ENCODE data around the gene MIAT.
"Not testable (repeated sequence)": the region's sequence is repeated elsewhere in the genome, so short reads cannot be mapped to it uniquely, and the experiment has no call there.

MIAT gene

GRCh38 chr22:26656891-26657851 lies at the start of gene MIAT:
Gene MIAT, plus strand, starts transcription at chr22:26657588.
- no peak for DNase-seq (ENCODE audit: low read depth, low spot score)

DNA sequence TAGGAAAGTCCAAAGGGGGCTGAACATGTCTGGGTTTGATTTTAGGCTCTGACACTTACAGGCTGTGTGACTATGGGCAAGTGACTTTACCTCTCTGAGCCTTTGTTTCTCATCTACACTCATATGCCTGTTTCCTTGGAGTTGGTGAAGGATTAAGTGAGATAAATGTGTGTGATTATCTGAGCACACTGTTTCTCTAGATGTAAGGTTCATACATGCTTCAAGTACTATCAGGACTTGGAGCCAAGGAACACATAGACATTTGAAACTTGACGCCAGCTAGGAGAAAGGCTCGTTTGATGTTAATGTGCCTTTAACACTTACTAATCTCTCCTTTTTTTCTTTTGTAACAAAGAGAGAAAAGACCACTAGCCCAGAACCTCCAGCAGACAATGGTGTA lies 49.3 kb upstream of the MIAT start:
- no peak for DNase-seq (ENCODE audit: low read depth, low spot score)

- DNase-seq (ENCODE audit: low read depth, low spot score), result no peak
Measured at GRCh38 chr22:26609287-26609686, 48.1 kb upstream of the MIAT start.

DNA sequence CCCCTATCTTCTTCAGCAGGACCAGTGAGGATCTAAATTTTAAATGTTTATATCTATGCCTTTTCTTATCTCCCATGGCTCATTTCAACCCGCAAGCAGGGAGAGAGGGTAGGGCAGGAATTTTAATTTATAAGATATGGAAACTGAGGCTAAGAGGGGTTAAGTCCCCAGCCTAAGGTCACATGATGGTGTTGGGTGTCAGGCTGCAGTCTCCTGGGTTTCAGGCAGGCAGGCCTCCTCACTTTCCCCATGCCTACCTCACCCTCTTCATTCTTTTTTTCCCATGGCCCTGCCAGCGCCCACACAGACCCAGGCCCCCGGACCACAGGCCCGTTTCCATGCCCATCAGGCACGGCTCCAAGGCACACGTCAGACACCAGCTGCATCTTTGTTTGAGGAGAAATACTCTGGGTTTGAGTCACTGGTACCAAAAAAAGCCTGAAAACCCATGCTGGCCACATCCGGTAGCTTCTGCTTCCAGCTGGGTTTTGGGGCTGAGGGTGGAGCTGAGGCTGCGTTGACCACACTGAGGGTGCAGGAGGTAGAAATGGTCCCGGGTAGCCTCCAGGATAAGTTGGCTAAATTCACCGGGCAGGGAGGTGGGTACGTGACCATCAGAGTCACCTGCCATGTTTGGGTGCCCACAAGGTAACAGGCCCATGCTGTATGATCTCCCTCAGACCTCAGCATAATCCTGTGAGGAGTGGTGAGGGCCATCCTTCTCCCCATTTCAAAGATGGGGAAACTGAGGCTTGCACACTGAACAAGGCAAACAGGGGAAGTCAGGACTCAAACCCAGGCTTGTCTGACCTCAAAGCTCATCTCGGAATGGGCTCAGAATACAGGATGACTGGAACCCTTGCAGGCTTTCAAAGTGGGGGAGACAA lies 47.1 kb upstream of the MIAT start:
- no peak for DNase-seq (ENCODE audit: low read depth, low spot score)

DNA sequence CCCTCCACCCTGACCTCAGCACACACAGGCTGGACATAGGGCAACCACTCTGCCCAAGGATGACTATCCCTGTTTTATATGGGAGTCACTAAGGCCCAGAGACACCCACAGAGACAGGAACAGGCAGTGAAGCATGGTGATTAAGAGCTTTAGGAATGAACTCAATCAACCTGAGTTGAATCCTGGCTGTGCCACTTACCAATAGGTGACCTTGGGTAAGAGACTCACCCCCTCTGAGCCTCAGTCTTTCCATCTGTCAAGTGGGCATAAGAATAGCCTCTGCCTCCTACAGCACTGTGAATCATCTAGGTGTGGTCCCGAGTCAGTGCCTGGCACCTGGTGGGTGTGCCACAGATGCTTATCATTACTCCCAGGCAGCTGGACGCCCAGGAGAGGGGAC lies 46.4 kb upstream of the MIAT start:
- DNase-seq (ENCODE audit: low read depth, low spot score), result no peak

- no peak for DNase-seq (ENCODE audit: low read depth, low spot score)
Measured at GRCh38 chr22:26612652-26613051, 44.7 kb upstream of the MIAT start.

GRCh38 chr22:26613753-26614152 lies 43.6 kb upstream of the MIAT start:
- not testable (repeated sequence) for DNase-seq (ENCODE audit: low read depth, low spot score)

GRCh38 chr22:26614322-26614721 lies 43.1 kb upstream of the MIAT start:
- DNase-seq (ENCODE audit: low read depth, low spot score), result no peak

DNA sequence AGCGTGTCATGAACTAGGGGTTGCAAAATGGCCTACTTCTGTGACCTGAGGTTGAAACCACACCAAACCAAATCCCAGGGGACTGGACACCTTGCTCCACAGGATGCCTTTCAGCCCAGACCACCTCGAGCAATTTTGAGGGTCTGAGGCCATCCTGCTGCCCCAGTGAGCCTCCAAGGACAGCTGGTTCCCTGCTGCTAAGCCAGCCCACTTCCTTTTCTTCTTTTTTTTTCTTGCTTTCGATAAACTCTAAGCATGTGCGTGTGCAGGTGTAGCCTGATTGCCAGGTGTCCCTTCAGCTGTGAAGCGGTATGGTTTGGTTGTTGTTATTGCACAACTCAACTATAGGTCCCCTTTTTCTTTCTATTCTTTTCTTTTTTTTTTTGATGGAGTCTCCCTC lies 42.2 kb upstream of the MIAT start:
- no peak for DNase-seq (ENCODE audit: low read depth, low spot score)

GRCh38 chr22:26615830-26616435 lies 41.5 kb upstream of the MIAT start:
- no peak for DNase-seq (ENCODE audit: low read depth, low spot score)

DNA sequence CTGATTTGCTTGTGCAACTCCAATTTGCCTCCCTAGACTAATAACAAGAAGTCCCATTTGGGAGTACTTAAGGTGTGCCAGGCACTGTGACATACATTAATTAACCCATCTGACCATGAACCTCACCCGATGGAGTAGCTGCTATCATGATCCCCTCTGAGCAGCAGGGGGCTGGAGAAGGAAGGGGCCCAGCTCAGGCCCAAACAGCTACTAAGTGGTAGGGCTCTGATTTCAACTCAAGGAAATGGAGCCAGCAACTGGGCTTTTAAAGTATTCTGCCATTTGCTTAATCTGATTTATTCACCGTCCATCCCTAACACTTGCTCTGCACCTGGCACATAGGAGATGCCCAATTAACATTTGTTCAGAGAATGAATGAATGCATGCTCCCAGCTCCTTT lies 40.7 kb upstream of the MIAT start:
- DNase-seq (ENCODE audit: low read depth, low spot score), result no peak

DNA sequence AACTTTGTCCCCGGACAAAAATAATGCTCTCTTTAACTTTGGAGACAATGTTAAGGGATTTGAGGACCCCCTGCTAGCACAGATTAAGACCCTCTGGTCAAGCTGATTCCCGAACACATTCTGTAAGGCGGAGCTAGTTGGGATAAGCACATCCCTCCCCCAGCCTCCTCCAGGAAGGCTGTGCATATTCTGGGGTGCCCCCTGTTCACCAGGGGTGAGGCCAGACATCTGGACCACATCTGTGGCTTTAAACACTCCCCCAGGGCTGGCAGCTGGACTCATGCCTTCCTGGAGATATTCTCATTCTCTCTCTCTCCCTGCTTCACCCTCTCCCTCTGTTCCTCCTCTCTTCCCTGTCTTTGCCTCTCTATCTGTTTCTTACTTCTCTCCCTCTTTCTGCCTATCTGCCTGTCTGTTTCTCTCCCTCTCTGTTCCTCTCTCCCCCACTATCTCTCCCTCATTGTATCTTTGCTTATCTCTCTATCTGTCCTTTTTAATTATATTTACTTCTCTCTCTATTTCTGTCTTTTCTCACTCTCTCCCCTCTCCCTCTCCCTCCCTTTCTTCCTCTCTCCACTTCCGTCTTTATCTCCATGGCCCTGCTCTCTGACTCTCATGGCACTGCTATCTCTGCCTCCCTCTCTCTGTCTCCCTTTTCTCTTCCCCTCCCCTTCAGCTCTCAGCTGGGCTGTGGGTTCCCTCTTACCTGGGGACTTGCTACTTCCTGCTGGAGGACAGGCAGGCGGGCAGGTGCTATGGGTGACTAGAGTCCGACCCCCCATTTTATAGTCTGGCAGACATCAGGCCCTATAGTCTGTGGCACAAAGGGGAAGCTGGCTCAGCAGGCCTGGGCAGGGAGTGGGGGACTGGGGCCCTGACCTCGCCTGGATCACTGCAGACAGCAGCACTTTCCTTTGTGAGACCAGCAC lies 39.9 kb upstream of the MIAT start, which contains the start of gene CRYBB1:
CRYBB1 (minus strand) TSS at position 757 of the 929 bp plus-strand sequence. CDS start 1,708 bp downstream, outside the sequence.
- no peak for DNase-seq (ENCODE audit: low read depth, low spot score)

GRCh38 chr22:26618455-26618854 lies 38.9 kb upstream of the MIAT start:
- no peak for DNase-seq (ENCODE audit: low read depth, low spot score)

- no peak for DNase-seq (ENCODE audit: low read depth, low spot score)
Measured at GRCh38 chr22:26619510-26619909, 37.9 kb upstream of the MIAT start.

DNA sequence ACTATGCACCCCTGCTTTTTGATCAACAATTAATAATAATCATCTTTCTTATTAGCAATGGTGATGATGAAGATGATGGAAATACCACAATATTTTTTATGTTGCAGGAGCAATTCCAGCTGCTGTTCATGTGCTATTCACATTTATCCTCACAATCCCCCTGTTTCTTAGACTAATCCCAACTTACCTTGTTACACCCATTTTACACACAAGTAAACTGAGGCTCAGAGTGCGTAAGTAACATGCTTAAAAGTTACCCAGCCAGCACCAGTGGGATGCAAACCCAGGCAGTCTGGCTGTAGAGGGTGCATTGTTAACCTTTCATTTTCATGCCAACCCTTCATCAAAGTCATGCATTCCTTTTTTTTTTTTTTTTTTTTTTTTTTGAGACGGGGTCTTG lies 37.2 kb upstream of the MIAT start:
- no peak for DNase-seq (ENCODE audit: low read depth, low spot score)

GRCh38 chr22:26621663-26622062 lies 35.7 kb upstream of the MIAT start, which contains the start of gene CRYBA4:
Gene CRYBA4, plus strand, starts transcription at chr22:26621963. Its CDS starts 634 bp downstream, at chr22:26622597.
- no peak for DNase-seq (ENCODE audit: low read depth, low spot score)

- DNase-seq (ENCODE audit: low read depth, low spot score), result no peak
Measured at GRCh38 chr22:26623984-26624383, 33.4 kb upstream of the MIAT start.

DNA sequence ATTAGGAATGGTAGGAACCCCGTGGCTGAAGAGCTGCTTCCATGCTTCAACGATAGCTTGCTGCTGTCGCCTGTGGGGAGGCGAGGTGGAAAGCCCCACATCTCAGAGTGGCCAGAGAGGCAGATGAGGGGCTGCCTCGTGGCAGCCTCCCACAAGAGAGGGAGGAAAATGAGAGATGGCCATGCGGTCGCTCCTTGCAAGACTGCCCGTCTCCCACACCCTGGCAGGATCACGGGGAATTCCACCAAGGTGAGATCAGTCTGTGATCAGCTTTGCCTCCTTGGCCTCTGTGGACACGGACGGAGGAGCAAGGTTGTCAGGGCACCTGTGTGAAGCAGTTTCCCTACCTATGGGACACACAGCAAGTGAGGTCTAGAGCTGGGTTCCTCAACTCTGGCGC lies 32.6 kb upstream of the MIAT start:
- DNase-seq (ENCODE audit: low read depth, low spot score), result no peak

GRCh38 chr22:26629988-26630761 lies 27.2 kb upstream of the MIAT start:
- DNase-seq (ENCODE audit: low read depth, low spot score), result no peak

GRCh38 chr22:26631282-26631681 lies 26.1 kb upstream of the MIAT start:
- no peak for DNase-seq (ENCODE audit: low read depth, low spot score)

Data from iPS DF 19.7 (cell line).